Gastroesophageal sphincter (tissue), 4 donors: ENCODE data around the gene PPP1R3G. TPM values are rescaled to one million over a fixed set of nuclear protein-coding genes. Genes with fewer than 3 reads are reported as not detected.

ENCODE experiments used
- ATAC-seq: fragments of 150-250 bp; one replicate; pipeline ENCODE4 v1.9.1; 2016; ENCODE audit warnings: mild to moderate bottlenecking, moderate library complexity
- H3K27ac ChIP-seq, 4 donors: fragments of 200-600 bp; sonication (generic) in 3 of 4; 1 replicate in 3 of 4; 2 replicates in 1 of 4; pipeline ENCODE4 v1.5.1; 2016 to 2019
- H3K27me3 ChIP-seq: fragments of 200-600 bp; sonication (generic); one replicate; pipeline ENCODE4 v1.5.1; 2019
- H3K36me3 ChIP-seq, 2 donors: fragments of 200-600 bp; sonication (generic); one replicate each; pipeline ENCODE4 v1.5.1; 2019; ENCODE audit warnings: control low read depth in 1 of 2
- H3K4me1 ChIP-seq, 3 donors: fragments of 200-600 bp; sonication (generic); 1 replicate in 2 of 3; 2 replicates in 1 of 3; pipeline ENCODE4 v1.5.1; 2016 to 2019; ENCODE audit warnings: control low read depth in 2 of 3
- H3K4me3 ChIP-seq, 2 donors: fragments of 200-600 bp; sonication (generic); one replicate each; pipeline ENCODE4 v1.5.1; 2019; ENCODE audit warnings: mild to moderate bottlenecking in 1 of 2, moderate library complexity in 1 of 2
- H3K9me3 ChIP-seq, 3 donors: fragments of 200-600 bp; sonication (generic); one replicate each; pipeline ENCODE4 v1.5.1; 2017 to 2019; ENCODE audit warnings: control low read depth in 2 of 3
- EP300 ChIP-seq: sonication (generic); formaldehyde crosslinking; IDR thresholded peaks from one replicate; pipeline ENCODE4 v1.6.1; 2017; ENCODE audit warnings: antibody characterized with exemption, mild to moderate bottlenecking
- POLR2A ChIP-seq, 2 donors: fragments of 450-650 bp; IDR thresholded peaks; one replicate each; pipeline ENCODE4 v1.6.1; 2017; ENCODE audit warnings: antibody characterized with exemption in 2 of 2, mild to moderate bottlenecking in 2 of 2, moderate library complexity in 1 of 2
- POLR2AphosphoS5 ChIP-seq: sonication (generic); formaldehyde crosslinking; IDR thresholded peaks from one replicate; pipeline ENCODE4 v1.6.1; 2017; ENCODE audit warnings: antibody characterized with exemption
- WGBS, 2 donors: methylation state at CpG; one replicate each; pipeline ENCODE4 v1.1.5; 2018; ENCODE audit warnings: low coverage in 1 of 2; 5-methylcytosine and 5-hydroxymethylcytosine counted together
- total RNA-seq, 4 donors: library from RNA; depleted of rRNA; stranded (reverse); fragments of >200 nt; gene quantifications; one replicate each; pipeline ENCODE4 v1.1.0, GENCODE V29; 2016
- TF ChIP-seq, protein P1 (sequence below), 4 experiments: fragments of 200-600 bp in 2 of 4; fragments of 450-650 bp in 2 of 4; sonication (generic) in 1 of 4; IDR thresholded peaks; one replicate each; pipeline ENCODE4 v1.5.1; 2017 to 2019; ENCODE audit warnings: antibody characterized with exemption in 4 of 4, mild to moderate bottlenecking in 2 of 4, moderate library complexity in 2 of 4

PPP1R3G gene
- total RNA-seq, 4 donors from 2014 or later: 2.2 to 11.8 (median 5.7) TPM

DNA sequence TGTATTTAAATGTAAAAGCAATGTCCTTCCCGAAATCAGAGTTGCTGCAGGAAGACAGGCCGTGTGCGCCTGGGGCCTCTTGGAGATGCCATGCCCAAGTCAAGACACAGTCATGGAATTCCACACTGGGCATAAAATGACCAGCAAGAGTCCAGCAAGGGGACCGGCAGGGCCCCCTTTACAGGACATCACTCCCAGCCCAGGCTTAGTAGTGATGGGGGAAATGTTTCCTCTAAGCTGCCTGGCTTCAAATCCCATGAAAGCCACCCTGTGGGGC lies 1.9 kb upstream of the PPP1R3G start:
- Histone ChIP-seq H3K4me1 (peaks cover 0 to 32% (median 4%) of the 10 kb centered on the region in 3 donors), H3K27ac (peak overlapping the region in 1 of 4 donors; percentile 89), H3K4me3 (no peak overlapping the region), H3K27me3 (no peaks in the 10 kb centered on the region), H3K36me3 (no peaks in the 10 kb centered on the region), H3K9me3 (no peaks in the 10 kb centered on the region)
- 33 to 83% methylated on average over 1 to 3 of the region's 4 CpGs for WGBS, 2 donors
- TF ChIP-seq, protein P1, sequence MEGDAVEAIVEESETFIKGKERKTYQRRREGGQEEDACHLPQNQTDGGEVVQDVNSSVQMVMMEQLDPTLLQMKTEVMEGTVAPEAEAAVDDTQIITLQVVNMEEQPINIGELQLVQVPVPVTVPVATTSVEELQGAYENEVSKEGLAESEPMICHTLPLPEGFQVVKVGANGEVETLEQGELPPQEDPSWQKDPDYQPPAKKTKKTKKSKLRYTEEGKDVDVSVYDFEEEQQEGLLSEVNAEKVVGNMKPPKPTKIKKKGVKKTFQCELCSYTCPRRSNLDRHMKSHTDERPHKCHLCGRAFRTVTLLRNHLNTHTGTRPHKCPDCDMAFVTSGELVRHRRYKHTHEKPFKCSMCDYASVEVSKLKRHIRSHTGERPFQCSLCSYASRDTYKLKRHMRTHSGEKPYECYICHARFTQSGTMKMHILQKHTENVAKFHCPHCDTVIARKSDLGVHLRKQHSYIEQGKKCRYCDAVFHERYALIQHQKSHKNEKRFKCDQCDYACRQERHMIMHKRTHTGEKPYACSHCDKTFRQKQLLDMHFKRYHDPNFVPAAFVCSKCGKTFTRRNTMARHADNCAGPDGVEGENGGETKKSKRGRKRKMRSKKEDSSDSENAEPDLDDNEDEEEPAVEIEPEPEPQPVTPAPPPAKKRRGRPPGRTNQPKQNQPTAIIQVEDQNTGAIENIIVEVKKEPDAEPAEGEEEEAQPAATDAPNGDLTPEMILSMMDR (IDR thresholded peaks at IDR 0.05): no peak
- TF ChIP-seq POLR2AphosphoS5 (no peak), EP300 (no peak), POLR2A (IDR thresholded peaks at IDR 0.05) (no peak)
- ATAC-seq: no peak

DNA sequence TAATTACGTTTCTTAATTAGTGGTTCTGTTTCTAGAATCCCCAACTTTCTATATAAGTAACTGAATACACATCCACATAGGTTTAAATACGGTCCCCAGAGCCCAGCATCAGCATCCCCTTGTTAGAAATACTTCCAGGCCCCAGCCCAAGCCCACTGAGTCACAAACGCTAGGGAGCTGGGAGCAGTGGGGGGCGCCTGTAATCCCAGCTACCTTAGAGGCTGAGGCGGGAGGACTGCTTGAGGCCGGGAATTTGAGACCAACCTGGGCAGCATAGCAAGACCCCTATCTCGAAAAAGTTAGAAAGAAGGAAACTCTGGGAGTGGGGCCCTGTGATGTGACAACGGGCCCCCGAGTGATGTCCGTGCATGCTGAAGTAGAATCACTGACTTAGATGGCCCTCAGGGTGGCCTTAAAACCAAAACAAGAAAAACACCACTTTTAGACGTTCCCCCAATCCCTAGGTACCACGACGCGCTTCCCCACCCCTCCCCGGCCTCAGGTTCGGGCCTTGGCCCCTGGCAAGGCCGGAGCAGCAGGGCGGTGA lies 1.3 kb upstream of the PPP1R3G start:
- no peak for ATAC-seq
- peak overlapping the region; percentile 58 to 69 for H3K4me3 ChIP-seq
- no peaks in the 10 kb centered on the region for H3K9me3 ChIP-seq
- WGBS, 2 donors: 24 to 83% methylated on average over 1 to 8 of the region's 18 CpGs
- H3K36me3 ChIP-seq: no peaks in the 10 kb centered on the region
- peak overlapping the region; percentile 60 to 89 (median 84) for H3K27ac ChIP-seq
- H3K27me3 ChIP-seq: no peaks in the 10 kb centered on the region
- TF ChIP-seq POLR2AphosphoS5: no peak
- no peak for TF ChIP-seq POLR2A (IDR thresholded peaks at IDR 0.05)
- TF ChIP-seq EP300: no peak
- TF ChIP-seq, protein P1 (IDR thresholded peaks at IDR 0.05): no peak
- H3K4me1 ChIP-seq: peaks cover 0 to 32% (median 4%) of the 10 kb centered on the region in 3 donors

DNA sequence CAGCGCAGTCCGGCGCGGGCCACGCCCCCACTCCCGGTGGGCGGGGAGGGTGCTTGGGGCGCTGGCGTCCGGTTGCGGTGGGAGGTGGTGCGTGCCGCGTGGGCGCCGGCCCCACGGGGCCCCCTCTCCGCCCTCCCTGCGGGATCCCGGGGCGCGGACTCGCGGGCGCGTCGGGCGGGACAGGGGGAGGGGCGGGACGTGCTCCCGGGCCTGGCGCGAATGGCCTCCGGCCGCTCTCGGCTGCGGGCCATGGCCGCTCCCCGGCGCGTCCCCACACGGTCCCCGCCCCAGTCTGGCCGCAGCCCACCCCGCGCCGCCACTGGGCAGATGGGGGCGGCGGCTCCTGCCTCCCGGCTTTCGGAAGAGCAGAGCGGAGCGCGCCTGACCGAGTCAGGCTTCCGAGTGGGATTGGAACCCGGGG lies 771 bp upstream of the PPP1R3G start:
- H3K4me3 ChIP-seq: peak overlapping the region; percentile 58 to 69
- peak; percentile 84 for ATAC-seq

DNA sequence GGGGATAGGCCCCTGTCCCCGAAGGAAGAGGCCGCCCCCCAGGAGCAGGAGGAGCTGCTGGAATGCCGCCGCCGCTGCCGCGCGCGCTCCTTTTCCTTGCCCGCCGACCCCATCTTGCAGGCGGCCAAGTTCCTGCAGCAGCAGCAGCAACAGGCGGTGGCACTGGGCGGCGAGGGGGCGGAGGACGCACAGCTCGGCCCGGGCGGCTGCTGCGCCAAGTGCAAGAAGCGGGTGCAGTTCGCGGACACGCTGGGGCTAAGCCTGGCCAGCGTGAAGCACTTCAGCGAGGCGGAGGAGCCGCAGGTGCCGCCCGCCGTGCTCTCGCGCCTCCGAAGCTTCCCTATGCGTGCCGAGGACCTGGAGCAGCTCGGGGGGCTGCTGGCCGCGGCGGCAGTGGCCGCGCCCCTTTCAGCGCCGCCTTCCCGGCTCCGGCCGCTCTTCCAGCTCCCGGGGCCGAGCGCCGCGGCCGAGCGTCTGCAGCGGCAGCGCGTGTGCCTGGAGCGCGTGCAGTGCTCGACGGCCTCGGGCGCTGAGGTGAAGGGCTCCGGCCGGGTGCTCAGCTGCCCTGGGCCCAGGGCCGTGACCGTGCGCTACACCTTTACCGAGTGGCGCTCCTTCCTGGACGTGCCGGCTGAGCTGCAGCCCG lies 630 bp downstream of the PPP1R3G start:
- WGBS, 2 donors: no CpG with 5 or more reads among the region's 74 CpGs
- Histone ChIP-seq H3K4me1 (peaks cover 0 to 32% (median 4%) of the 10 kb centered on the region in 3 donors), H3K4me3 (peak overlapping the region; percentile 58 to 69), H3K27me3 (no peaks in the 10 kb centered on the region), H3K9me3 (no peaks in the 10 kb centered on the region), H3K27ac (peak overlapping the region; percentile 60 to 89 (median 84)), H3K36me3 (no peaks in the 10 kb centered on the region)
- TF ChIP-seq, protein P1 (IDR thresholded peaks at IDR 0.05): no peak
- TF ChIP-seq EP300 (no peak), POLR2A (IDR thresholded peaks at IDR 0.05) (no peak), POLR2AphosphoS5 (no peak)
- peak; percentile 9 for ATAC-seq

More for the DNA sequence above, 771 bp upstream of the PPP1R3G start:
- peaks cover 0 to 32% (median 4%) of the 10 kb centered on the region in 3 donors for H3K4me1 ChIP-seq
- H3K27ac ChIP-seq: peak overlapping the region; percentile 60 to 89 (median 84)
- no peaks in the 10 kb centered on the region for H3K27me3 ChIP-seq
- no peaks in the 10 kb centered on the region for H3K9me3 ChIP-seq
- TF ChIP-seq, protein P1 (IDR thresholded peaks at IDR 0.05): no peak
- TF ChIP-seq POLR2A (IDR thresholded peaks at IDR 0.05): peak in 1 of 2 donors; percentile 20
- no peak for TF ChIP-seq POLR2AphosphoS5
- no peak for TF ChIP-seq EP300
- no CpG with 5 or more reads among the region's 57 CpGs for WGBS, 2 donors
- H3K36me3 ChIP-seq: no peaks in the 10 kb centered on the region
